Activated naive CD8-positive, alpha-beta T cell (primary cell): ENCODE data around the gene TANGO2.

ENCODE experiments used
- H3K27ac Mint-ChIP-seq: one replicate; pipeline ENCODE4 v1.8.0; 2021; ENCODE audit warnings: mixed read lengths
- H3K27me3 Mint-ChIP-seq: one replicate; pipeline ENCODE4 v1.8.0; 2021; ENCODE audit warnings: mixed read lengths
- H3K36me3 Mint-ChIP-seq: one replicate; pipeline ENCODE4 v1.8.0; 2021; ENCODE audit warnings: mixed read lengths
- H3K4me1 Mint-ChIP-seq: one replicate; pipeline ENCODE4 v1.8.0; 2021; ENCODE audit warnings: low read depth, mixed read lengths
- H3K4me3 Mint-ChIP-seq: one replicate; pipeline ENCODE4 v1.8.0; 2021; ENCODE audit warnings: mild to moderate bottlenecking, mixed read lengths
- H3K9me3 Mint-ChIP-seq: one replicate; pipeline ENCODE4 v1.8.0; 2021; ENCODE audit warnings: low read depth, mixed read lengths

Gene TANGO2, protein sequence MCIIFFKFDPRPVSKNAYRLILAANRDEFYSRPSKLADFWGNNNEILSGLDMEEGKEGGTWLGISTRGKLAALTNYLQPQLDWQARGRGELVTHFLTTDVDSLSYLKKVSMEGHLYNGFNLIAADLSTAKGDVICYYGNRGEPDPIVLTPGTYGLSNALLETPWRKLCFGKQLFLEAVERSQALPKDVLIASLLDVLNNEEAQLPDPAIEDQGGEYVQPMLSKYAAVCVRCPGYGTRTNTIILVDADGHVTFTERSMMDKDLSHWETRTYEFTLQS

DNA sequence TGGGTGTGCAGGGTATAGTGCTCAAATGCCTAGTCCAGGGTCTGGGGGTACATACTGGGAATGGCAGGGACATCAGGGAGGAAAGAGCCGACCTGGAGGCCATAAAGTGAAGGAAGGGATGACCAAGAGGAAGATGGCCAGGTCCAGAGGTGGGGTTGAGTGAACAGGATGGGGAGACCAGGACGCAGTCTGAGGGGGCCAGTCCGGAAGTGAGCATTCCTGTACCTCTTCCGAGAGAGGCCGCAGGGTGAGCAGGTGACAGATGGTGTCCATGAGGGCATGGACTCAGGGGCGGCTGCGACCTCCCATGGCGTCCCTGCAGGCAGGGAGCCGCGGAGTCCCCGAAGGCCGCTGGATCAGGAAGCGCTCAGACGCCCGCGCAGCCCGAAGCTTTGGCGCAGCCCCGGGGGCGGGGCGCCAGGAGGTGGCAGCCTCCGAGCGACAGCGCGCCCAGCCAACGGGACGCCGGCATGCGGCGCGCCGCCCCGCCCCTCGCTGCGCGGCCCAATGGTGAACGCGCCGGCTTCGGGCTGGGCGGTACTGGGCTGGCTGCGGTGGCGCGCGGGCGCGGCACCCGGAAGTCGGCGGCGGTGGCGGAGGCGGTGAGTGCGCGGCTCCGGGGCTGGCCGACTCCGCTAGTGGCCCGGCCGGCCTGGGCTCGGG is at the start of gene TANGO2:
TSS of gene TANGO2 (plus strand) at position 578 of the 663 bp plus-strand sequence. CDS start 15,689 bp downstream, outside the sequence.
- no peaks in the 10 kb centered on the region for H3K27me3 Mint-ChIP-seq
- H3K9me3 Mint-ChIP-seq, result no peaks in the 10 kb centered on the region
- H3K27ac Mint-ChIP-seq, result peak within 1 kb of the TSS; percentile 73
- H3K36me3 Mint-ChIP-seq, result no peaks in the 10 kb centered on the region
- H3K4me3 Mint-ChIP-seq, result peak within 1 kb of the TSS; percentile 90
- H3K4me1 Mint-ChIP-seq, result peaks cover 27% of the 10 kb centered on the region

DNA sequence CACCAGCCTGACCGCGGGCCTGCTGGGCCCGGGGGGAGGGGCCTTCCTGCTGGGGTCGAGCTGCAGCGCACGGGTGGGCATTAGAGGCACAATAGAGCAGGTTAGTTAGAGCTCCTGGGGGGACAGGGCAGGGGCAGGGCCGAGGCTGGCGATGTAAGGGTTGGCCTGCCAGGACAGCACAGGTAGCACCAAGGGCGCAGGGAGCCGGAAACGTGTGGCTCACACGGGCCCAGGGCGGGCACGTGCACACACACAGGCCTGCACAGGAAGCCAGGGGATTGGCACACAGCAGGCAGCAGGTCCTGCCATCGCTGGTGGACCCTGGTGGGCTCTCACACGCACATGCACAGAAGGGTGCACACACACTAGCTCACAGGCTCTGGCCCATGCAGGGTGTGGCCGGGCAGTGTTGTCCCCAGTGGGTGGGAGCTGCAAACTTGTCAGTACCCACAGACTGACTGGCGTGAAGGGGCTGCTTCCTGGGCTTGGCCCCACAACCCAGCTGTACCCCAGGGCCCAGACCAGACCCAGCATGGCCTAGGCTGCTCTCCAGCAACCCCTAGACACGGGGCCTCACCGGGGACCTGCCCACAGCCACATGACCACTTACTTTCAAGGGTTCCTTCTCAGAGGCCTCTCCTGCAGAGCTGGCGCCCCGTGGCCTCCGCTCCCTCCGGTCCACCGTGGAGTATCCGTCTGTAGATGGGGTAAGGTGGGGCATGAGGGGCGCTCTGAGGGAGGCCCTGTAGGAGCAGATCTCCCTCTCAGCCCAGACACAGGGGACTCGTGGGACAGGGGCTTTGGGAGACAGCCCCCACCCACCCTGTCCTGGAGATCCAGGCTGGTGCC is 49.4 kb upstream of the TANGO2 start:
- H3K27ac Mint-ChIP-seq, result no peak overlapping the region
- no peaks in the 10 kb centered on the region for H3K9me3 Mint-ChIP-seq
- H3K4me1 Mint-ChIP-seq, result peaks cover 14% of the 10 kb centered on the region
- no peak overlapping the region for H3K4me3 Mint-ChIP-seq
- H3K27me3 Mint-ChIP-seq, result no peaks in the 10 kb centered on the region
- H3K36me3 Mint-ChIP-seq, result no peaks in the 10 kb centered on the region

DNA sequence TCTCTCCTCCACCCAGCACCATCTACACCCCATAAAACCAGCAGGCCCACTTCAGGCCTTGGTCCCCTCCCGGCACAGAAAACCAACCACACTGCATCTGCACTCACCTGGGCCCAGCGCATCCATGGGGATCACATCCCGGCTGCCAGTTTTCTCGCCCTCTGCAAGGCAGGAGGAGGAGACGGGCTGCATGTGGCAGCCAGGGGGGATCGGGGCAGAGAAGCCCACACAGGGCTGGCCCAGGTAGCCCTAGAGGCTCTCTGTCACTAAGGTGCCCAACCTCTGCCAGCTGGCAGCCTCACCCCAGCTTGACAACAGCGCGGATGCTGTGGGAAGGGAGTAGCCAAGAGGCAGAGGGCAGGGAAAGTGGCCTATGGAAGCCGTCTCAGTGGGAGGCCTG is 48.7 kb upstream of the TANGO2 start:
- Mint-ChIP-seq H3K4me3 (no peak overlapping the region), H3K27ac (no peak overlapping the region), H3K27me3 (no peaks in the 10 kb centered on the region), H3K9me3 (no peaks in the 10 kb centered on the region), H3K36me3 (no peaks in the 10 kb centered on the region), H3K4me1 (peaks cover 14% of the 10 kb centered on the region)

DNA sequence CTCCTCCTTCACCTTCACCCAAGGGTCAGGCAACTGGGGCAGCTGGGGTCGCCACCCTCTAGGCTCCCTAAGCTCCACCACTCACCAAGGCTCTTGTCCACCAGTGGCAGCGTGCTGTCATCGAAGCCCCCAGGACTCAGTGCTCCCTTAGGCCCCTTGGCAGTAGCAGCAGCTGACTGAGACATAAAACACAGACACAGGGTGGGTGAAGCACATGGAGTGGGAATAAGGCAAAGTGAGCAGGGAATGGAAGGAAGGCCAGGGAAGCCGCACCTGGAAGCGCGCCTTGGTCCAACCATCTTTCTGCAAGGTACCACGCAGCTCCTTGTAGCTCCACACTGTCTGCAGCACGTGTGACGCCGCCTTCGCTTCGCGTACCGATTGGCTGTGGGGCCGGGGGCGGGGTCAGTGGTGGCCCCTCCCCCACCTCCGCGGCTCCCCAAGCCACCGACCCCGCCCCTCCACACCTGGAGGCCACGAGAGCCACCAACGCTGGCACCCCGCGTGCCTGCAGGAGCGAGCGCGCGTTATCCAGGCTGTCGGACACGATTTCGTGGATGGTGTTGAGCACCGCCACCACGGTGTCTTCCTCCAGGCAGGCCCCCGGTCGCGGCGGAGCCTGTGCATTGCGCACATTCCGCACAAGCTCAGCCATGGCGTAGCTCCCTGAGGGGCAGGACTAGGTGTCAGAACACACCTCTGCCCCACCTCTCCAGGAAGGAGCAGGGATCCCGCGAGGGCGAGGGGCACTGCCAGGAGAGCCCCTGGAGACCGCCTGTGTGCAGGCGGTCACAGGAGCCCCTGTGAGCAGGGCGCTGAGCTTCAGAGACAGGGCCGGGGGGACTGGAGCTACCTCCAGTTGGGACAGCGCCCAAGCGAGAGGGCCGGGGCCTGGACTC is 48.0 kb upstream of the TANGO2 start:
- no peak overlapping the region for H3K4me3 Mint-ChIP-seq

DNA sequence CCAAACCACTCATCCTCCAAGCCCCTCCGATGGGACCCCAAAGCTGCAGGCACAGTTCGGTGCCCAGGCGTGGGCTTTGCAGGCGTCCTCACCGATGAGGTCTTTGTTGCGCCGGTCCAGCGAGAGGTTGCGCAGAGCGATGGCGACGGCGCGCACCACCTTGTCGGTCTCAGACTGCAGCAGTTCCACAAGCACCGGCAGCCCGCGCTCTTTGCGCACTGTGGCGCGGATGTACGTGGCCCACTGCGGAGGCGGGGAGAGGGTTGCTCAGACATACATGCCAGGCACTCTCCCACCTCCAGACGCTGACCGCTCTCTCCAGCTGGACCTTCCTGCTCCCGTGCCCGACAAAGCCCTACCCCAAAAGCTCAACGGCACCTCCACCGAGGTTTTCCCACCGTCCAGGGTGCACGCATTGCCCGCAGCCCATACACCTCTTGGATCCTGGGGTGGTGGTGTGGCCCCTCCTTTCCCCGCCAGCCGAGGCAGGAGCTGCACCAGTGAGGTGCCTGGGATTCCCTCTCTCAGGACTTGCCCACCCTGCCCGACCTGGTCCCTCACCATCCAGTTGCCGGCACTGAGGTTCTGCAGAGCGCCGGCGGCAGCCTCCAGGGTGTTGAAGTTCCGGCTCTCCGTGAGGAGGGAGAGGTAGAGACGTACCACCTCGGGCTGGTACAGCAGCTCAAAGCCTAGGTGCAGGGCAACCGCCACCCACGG is 47.2 kb upstream of the TANGO2 start:
- H3K4me3 Mint-ChIP-seq, result no peak overlapping the region
- H3K27ac Mint-ChIP-seq, result no peak overlapping the region
- H3K27me3 Mint-ChIP-seq, result no peaks in the 10 kb centered on the region
- peaks cover 14% of the 10 kb centered on the region for H3K4me1 Mint-ChIP-seq
- H3K9me3 Mint-ChIP-seq, result no peaks in the 10 kb centered on the region
- no peaks in the 10 kb centered on the region for H3K36me3 Mint-ChIP-seq

More for the DNA sequence above, 48.0 kb upstream of the TANGO2 start:
- Mint-ChIP-seq H3K27ac (no peak overlapping the region), H3K27me3 (no peaks in the 10 kb centered on the region), H3K4me1 (peaks cover 14% of the 10 kb centered on the region), H3K36me3 (no peaks in the 10 kb centered on the region), H3K9me3 (no peaks in the 10 kb centered on the region)

DNA sequence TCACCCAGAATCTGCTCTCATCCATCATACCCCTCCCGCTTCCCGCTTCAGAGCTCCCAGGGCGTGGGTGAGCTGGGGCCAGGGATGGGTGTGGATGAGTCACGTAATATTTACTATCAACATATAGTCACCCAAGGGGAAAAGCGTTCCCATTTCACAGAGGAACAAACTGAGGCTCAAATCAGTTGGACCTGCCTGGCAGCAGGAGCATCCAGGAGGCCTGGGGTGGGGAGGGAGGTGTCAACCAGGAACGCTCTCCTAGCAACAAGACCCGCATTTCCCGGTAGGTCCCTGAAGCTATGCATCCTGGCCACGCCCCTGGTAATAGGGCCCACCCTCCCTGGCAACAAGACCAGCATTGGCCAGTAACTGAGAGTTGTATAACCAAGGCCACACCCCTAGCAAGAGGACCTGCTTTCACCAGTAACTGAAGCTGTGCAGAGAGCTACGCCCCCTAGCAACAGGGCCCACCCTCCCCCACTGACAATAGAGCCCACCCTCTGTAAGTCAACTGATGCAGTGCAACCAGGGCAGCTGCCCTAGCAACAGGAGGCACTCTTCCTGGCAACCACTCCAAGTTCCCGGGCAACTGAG is 46.5 kb upstream of the TANGO2 start:
- H3K27me3 Mint-ChIP-seq, result no peaks in the 10 kb centered on the region
- H3K4me3 Mint-ChIP-seq, result no peak overlapping the region
- H3K27ac Mint-ChIP-seq, result no peak overlapping the region
- peaks cover 14% of the 10 kb centered on the region for H3K4me1 Mint-ChIP-seq
- H3K36me3 Mint-ChIP-seq, result no peaks in the 10 kb centered on the region
- H3K9me3 Mint-ChIP-seq, result no peaks in the 10 kb centered on the region

DNA sequence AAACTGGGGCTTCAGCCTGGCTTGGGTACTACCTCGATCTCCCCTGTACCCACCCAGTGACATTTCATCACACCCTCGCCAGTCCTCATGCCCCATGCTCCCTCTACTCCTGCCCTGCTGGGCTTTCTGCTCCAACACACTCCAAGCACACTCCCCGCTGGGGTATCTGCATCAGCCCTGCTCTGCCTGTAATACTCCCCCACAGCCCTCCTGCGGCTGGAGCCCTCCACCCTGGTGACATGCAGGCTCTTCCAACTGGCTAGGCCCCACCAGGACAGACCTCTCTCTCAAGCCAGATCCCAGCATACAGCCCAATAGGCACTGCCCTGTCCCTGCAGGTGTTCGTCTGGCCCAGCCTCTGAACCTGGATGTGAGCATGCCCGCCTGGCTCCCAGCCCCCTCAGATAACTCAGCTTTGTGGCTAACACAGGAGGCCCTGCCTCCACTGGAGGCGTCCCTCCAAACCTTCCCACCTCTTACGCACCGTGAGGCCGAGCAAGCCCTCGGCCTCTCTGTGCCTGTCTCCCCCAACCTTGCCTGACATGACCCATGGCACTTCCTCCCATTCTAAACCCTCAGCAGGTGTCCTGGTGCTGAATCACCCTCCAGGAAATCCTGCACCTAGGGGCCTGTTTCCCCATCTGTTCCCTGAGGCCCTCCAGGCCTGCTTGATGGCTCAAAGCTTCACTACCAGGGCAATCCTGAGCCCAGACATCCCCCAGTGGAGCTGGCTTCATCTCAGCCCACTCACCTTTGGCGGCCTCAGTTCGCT is 45.8 kb upstream of the TANGO2 start:
- Mint-ChIP-seq H3K27ac (no peak overlapping the region), H3K9me3 (no peaks in the 10 kb centered on the region), H3K27me3 (no peaks in the 10 kb centered on the region), H3K36me3 (no peaks in the 10 kb centered on the region), H3K4me3 (no peak overlapping the region), H3K4me1 (peaks cover 14% of the 10 kb centered on the region)

DNA sequence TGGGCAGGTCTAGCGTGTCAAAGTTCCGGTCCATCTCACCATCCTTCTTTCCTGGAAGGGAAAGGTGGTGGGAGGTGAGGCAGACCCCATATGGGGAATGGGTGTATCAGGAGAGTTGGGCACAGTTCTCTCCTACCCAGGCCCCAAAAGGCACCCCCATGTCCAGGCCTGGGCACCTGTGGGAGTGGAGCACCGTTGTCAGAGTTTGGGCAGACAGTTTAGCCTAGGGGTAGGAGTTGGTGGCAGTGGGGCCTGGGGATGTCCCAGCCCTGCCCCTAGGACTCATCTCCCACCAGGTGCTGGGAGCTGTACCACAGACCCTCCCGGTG is 45.2 kb upstream of the TANGO2 start:
- no peaks in the 10 kb centered on the region for H3K36me3 Mint-ChIP-seq
- H3K4me3 Mint-ChIP-seq, result no peak overlapping the region
- no peak overlapping the region for H3K27ac Mint-ChIP-seq
- H3K4me1 Mint-ChIP-seq, result peaks cover 12% of the 10 kb centered on the region
- H3K27me3 Mint-ChIP-seq, result no peaks in the 10 kb centered on the region
- H3K9me3 Mint-ChIP-seq, result no peaks in the 10 kb centered on the region

DNA sequence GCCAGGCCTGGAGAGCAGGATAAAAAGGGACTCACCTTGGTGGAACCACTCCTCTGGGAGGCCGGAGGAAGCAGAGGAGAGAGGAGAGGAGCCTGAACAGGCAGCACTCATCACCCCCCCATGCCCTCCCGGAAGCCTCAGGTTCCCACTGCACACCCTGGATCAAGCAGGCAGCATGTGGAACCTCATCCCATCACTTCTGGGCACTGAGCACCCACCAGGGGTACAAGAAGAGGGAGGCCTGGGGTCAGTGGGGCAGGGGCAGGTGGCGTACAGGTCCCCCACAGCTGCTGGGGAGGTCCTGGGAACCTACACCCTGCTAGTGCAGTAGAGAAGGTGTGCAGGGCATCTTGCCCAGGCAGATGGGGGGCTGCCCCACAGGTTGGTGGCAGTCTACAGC is 44.2 kb upstream of the TANGO2 start:
- H3K27ac Mint-ChIP-seq, result no peak overlapping the region
- H3K27me3 Mint-ChIP-seq, result no peaks in the 10 kb centered on the region
- H3K9me3 Mint-ChIP-seq, result no peaks in the 10 kb centered on the region
- H3K4me3 Mint-ChIP-seq, result no peak overlapping the region
- H3K36me3 Mint-ChIP-seq, result no peaks in the 10 kb centered on the region
- peaks cover 7% of the 10 kb centered on the region for H3K4me1 Mint-ChIP-seq

DNA sequence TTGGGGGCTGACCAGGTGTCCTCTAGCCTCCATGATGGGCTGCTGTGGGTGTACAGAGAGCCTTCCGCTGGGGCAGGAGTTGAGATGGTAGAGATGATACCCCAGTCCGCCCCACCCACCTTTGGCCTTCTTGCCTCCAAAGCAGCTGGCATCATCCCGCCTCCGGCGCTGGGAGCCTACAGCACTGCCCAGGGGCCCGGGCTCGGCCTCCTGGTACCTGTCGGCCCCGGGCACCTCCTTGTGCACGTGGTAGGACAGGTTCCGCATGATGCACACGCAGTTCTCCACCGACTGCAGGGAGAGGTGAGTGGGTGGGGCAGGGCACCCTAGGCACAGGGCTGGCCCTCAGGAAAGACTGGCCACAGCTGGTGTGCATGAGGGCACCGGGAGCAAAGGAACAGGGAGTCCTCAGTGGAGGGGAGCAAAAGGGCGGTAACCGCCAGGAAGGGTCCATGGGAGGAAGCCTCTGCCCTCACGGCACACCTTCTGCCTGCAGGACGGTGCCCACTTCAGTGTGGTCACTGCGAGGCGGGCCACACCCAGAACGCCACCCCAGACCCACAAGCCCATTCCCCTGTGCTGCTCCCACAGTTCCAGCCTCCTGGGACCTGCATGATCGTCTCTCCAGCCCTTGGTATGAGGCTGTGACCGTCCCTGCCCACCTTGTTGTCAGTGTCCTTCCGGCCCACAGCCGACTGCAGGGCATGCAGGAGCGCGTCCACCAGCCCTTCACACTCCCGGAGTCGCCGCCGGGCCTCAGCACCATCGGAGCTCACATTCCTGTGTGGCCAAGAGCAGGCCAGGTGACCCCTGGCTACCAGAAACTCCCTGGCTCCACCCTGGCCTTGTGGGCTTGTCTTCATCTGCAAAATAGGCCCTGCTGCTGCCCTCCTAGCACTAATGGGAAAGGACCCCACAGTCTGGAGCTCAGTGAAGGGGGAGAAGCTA is 43.3 kb upstream of the TANGO2 start:
- H3K27ac Mint-ChIP-seq, result no peak overlapping the region
- H3K36me3 Mint-ChIP-seq, result no peaks in the 10 kb centered on the region
- no peaks in the 10 kb centered on the region for H3K9me3 Mint-ChIP-seq
- H3K4me3 Mint-ChIP-seq, result no peak overlapping the region
- H3K27me3 Mint-ChIP-seq, result no peaks in the 10 kb centered on the region
- peaks cover 5% of the 10 kb centered on the region for H3K4me1 Mint-ChIP-seq

DNA sequence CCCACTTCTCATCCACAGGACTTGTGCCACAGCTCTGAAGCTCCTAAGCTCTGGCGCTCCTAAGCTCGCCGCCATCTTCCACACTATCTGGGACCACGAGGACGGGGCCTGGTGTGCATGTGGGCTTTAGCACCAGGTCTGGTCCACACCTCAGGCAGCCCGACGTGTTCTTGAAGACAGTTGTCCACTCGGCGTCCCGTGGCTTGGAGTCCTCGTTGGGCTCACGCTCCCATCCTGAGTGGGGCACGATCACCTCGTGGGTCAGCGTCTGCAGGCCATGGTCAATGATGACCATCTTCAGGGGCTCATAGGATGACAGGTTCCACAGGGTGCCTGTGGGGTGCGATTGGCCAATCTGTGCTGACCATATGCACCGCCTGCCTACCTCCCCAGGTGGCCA is 42.2 kb upstream of the TANGO2 start:
- H3K36me3 Mint-ChIP-seq, result no peaks in the 10 kb centered on the region
- no peak overlapping the region for H3K4me3 Mint-ChIP-seq
- peaks cover 5% of the 10 kb centered on the region for H3K4me1 Mint-ChIP-seq
- no peaks in the 10 kb centered on the region for H3K9me3 Mint-ChIP-seq
- no peak overlapping the region for H3K27ac Mint-ChIP-seq
- H3K27me3 Mint-ChIP-seq, result no peaks in the 10 kb centered on the region

DNA sequence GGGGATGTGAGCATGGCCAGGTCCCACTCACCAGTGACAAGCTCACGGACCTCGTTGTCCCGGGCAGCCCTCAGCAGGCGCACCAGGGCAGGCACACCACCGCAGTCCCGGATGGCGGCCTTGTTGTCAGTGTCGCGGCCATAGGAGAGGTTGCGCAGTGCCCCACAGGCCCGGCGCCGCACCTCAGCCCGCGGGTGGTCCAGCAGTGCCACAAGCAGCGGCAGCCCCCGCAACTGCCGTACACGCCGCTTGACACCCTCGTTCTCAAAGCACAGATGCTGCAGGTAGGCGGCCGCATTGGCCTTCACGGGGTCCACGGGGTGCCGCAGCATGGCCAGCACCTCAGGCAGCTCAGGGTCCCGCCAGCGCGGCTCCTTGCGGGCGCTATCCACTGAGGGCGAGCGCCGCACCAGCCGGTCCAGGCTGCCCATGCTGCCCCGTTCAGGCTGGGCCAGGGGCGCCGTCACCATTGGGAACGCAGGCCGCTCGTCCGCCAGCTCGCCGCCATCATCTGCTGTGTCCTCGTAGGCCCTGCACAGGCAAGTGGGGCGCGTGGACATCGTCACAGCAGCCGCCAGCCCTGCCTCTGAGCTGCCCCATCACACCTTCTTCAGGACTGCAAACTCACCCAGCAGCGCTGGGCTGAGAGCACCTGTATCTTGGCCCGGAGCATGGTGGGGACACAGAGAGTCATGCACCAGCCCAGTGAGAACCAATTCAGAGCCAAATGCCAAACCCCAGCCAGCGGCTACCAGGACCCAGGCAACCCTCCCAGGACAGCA is 41.0 kb upstream of the TANGO2 start:
- Mint-ChIP-seq H3K4me3 (no peak overlapping the region), H3K36me3 (no peaks in the 10 kb centered on the region), H3K9me3 (no peaks in the 10 kb centered on the region), H3K27ac (no peak overlapping the region), H3K27me3 (no peaks in the 10 kb centered on the region), H3K4me1 (peaks cover 4% of the 10 kb centered on the region)
